Ishikawa (cell line): ENCODE measurements around the gene BAAT.

ENCODE experiments used
- CEBPB ChIP-seq: IDR thresholded peaks from 2 replicates; pipeline ENCODE4 v1.6.1; 2012
- CREB1 ChIP-seq: IDR thresholded peaks from 2 replicates; pipeline ENCODE4 v1.6.1; 2012; ENCODE audit warnings: low read depth
- EGR1 ChIP-seq: IDR thresholded peaks from 2 replicates; pipeline ENCODE4 v1.6.1; 2012
- EP300 ChIP-seq: IDR thresholded peaks from 2 replicates; pipeline ENCODE4 v1.6.1; 2012; ENCODE audit warnings: borderline replicate concordance
- FOXM1 ChIP-seq: IDR thresholded peaks from 2 replicates; pipeline ENCODE4 v1.6.1; 2012; ENCODE audit warnings: low read depth, borderline replicate concordance
- MAX ChIP-seq: IDR thresholded peaks from 2 replicates; pipeline ENCODE4 v1.6.1; 2012
- NFIC ChIP-seq: IDR thresholded peaks from 2 replicates; pipeline ENCODE4 v1.6.1; 2012
- RAD21 ChIP-seq: IDR thresholded peaks from 2 replicates; pipeline ENCODE4 v1.6.1; 2012; ENCODE audit warnings: low read depth
- REST ChIP-seq: IDR thresholded peaks from 2 replicates; pipeline ENCODE4 v1.6.1; 2012; ENCODE audit warnings: low read depth, mild to moderate bottlenecking
- TAF1 ChIP-seq: IDR thresholded peaks from 2 replicates; pipeline ENCODE4 v1.6.1; 2012; ENCODE audit warnings: low read depth, mild to moderate bottlenecking
- TCF12 ChIP-seq: IDR thresholded peaks from 2 replicates; pipeline ENCODE4 v1.6.1; 2012; ENCODE audit warnings: low read depth
- TEAD4 ChIP-seq: IDR thresholded peaks from 2 replicates; pipeline ENCODE4 v1.6.1; 2012
- USF1 ChIP-seq: IDR thresholded peaks from 2 replicates; pipeline ENCODE4 v1.6.1; 2012
- YY1 ChIP-seq: IDR thresholded peaks from 2 replicates; pipeline ENCODE4 v1.6.1; 2012; ENCODE audit warnings: low read depth
- ZBTB7A ChIP-seq: IDR thresholded peaks from 2 replicates; pipeline ENCODE4 v1.6.1; 2012; ENCODE audit warnings: low read depth

BAAT gene

GRCh38 chr9:101333490-101333889, 51.3 kb downstream of the BAAT start:
- TF ChIP-seq YY1 (no peak), REST (no peak), USF1 (no peak), CEBPB (no peak), FOXM1 (no peak), EP300 (no peak), TCF12 (no peak), RAD21 (no peak), NFIC (no peak)

- no peak for TF ChIP-seq EGR1
- no peak for TF ChIP-seq NFIC
- TF ChIP-seq EP300: no peak
- TF ChIP-seq USF1: no peak
- TF ChIP-seq TCF12: no peak
- TF ChIP-seq MAX: no peak
These were observed 52.4 kb downstream of the BAAT start for GRCh38 chr9:101332362-101332761.

- TF ChIP-seq ZBTB7A (no peak), FOXM1 (no peak), CREB1 (no peak), TEAD4 (no peak), YY1 (no peak), TCF12 (no peak), NFIC (no peak), TAF1 (no peak), EGR1 (no peak), MAX (no peak), RAD21 (no peak), CEBPB (no peak), USF1 (no peak), EP300 (no peak), REST (no peak)
These were observed 58.3 kb downstream of the BAAT start for GRCh38 chr9:101326501-101326900.

GRCh38 chr9:101326035-101326434, 58.8 kb downstream of the BAAT start:
- TF ChIP-seq CEBPB (no peak), EP300 (no peak), CREB1 (no peak), FOXM1 (no peak), RAD21 (no peak), USF1 (no peak), ZBTB7A (no peak), TAF1 (no peak)

GRCh38 chr9:101325053-101325452, 59.8 kb downstream of the BAAT start:
- TF ChIP-seq TAF1 (no peak), ZBTB7A (no peak), EGR1 (no peak), TEAD4 (no peak), TCF12 (no peak), RAD21 (no peak), USF1 (no peak), MAX (no peak), CREB1 (no peak), NFIC (no peak)
